K562 (cell line): ENCODE data around the gene ATG10. TPM values are rescaled to one million over a fixed set of nuclear protein-coding genes. Genes with fewer than 3 reads are reported as not detected.

Source experiments
- ATAC-seq: fragments of 200-7000 bp; cut with Tn5 transposase; 3 replicates; pipeline ENCODE4 v1.9.1; 2020; ENCODE audit warnings: moderate library complexity
- BruUV-seq: library from RNA; stranded (reverse); fragments of 400-500 nt; replicated peaks from 2 replicates; lab custom pipeline; 2021; lab: Mats Ljungman, UMichigan
- CTCF ChIA-PET: fragments of 300-600 bp; formaldehyde crosslinking; extraction: SDS; loops from one replicate; lab custom pipeline; 2021; ENCODE audit warnings: low intra/inter-chr PET ratio; lab: Yijun Ruan, JAX
- POLR2A ChIA-PET: fragments of 300-600, 350-650 bp; sonication (Branson Sonifier 250); formaldehyde crosslinking; extraction: SDS; loops from one replicate; lab custom pipeline; 2021; ENCODE audit warnings: antibody characterized with exemption, inconsistent platforms; lab: Yijun Ruan, JAX
- DNase-seq, 4 experiments: peaks; one replicate each; pipeline versions ENCODE4 v3.0.0 to v3.0.0-alpha.2; 2011 to 2018; ENCODE audit warnings: low spot score in 3 of 4, mixed read lengths in 3 of 4; ENCODE audit errors: extremely low read depth in 1 of 4
- FAIRE-seq: peaks from 2 replicates; lab custom pipeline; 2011; peaks lifted over from hg19 to GRCh38; lab: Jason Lieb, UNC
- H2AFZ ChIP-seq: 2 replicates; pipeline ENCODE4 v1.6.0; 2011; ENCODE audit warnings: low read depth, low read length, control low read depth, inconsistent platforms
- H3K27ac ChIP-seq: fragments of 200-600 bp; 3 replicates; pipeline ENCODE4 v1.8.0; 2011; ENCODE audit warnings: low read depth, mild to moderate bottlenecking, control low read depth, inconsistent platforms, low read length, moderate library complexity, mixed read lengths; ENCODE audit errors: extremely low read depth
- H3K27me3 ChIP-seq, 2 experiments: fragments of 300-600 bp in 1 of 2; 2 replicates in 1 of 2; 3 replicates in 1 of 2; pipeline versions ENCODE4 v1.6.0 to v1.8.0; 2011; ENCODE audit warnings: inconsistent platforms in 2 of 2, low read length in 2 of 2, mild to moderate bottlenecking in 1 of 2, mixed read lengths in 1 of 2, moderate library complexity in 1 of 2; ENCODE audit not compliant: control insufficient read depth in 2 of 2, insufficient read depth in 2 of 2
- H3K36me3 ChIP-seq: fragments of 300-600 bp; 3 replicates; pipeline ENCODE4 v1.8.0; 2011; ENCODE audit warnings: mild to moderate bottlenecking, low read length, inconsistent platforms; ENCODE audit not compliant: control insufficient read depth, insufficient read depth
- H3K4me1 ChIP-seq, 2 experiments: fragments of 200-600 bp in 1 of 2; replicated peaks in 1 of 2; 2 replicates in 1 of 2; 3 replicates in 1 of 2; pipeline versions ENCODE4 v1.5.1 to v1.8.0; 2011; ENCODE audit warnings: inconsistent platforms in 2 of 2, low read length in 2 of 2, mild to moderate bottlenecking in 1 of 2, mixed read lengths in 1 of 2, moderate library complexity in 1 of 2; ENCODE audit not compliant: control insufficient read depth in 2 of 2, insufficient read depth in 2 of 2
- H3K4me2 ChIP-seq: 2 replicates; pipeline ENCODE4 v1.6.1; 2011; ENCODE audit warnings: low read length, control low read depth, inconsistent platforms, mixed read lengths; ENCODE audit not compliant: insufficient read depth
- H3K4me3 ChIP-seq: fragments of 200-600 bp; sonication (generic), shearing (Covaris generic); 2 replicates; pipeline ENCODE4 v1.5.1; 2016; ENCODE audit warnings: control low read depth, inconsistent platforms
- H3K79me2 ChIP-seq: fragments of 200-600 bp; 3 replicates; pipeline ENCODE4 v1.8.0; 2011; ENCODE audit warnings: low read length, inconsistent platforms; ENCODE audit not compliant: control insufficient read depth, insufficient read depth
- H3K9ac ChIP-seq, 2 experiments: 2 replicates each; pipeline versions ENCODE4 v1.6.0 to v1.6.1; 2011; ENCODE audit warnings: low read depth in 2 of 2, low read length in 2 of 2, control low read depth in 1 of 2, inconsistent platforms in 1 of 2, mild to moderate bottlenecking in 1 of 2, mixed read lengths in 1 of 2; ENCODE audit not compliant: insufficient read depth in 1 of 2
- H3K9me1 ChIP-seq: one replicate; pipeline ENCODE4 v1.6.0; 2011; ENCODE audit warnings: inconsistent platforms, mild to moderate bottlenecking, low read length, moderate library complexity; ENCODE audit not compliant: control insufficient read depth, insufficient read depth
- H3K9me3 ChIP-seq: replicated peaks from 2 replicates; pipeline ENCODE4 v1.5.1; 2011; ENCODE audit warnings: low read depth, low read length, inconsistent platforms; ENCODE audit not compliant: control insufficient read depth, insufficient read depth
- H4K20me1 ChIP-seq: replicated peaks from 2 replicates; pipeline ENCODE4 v1.6.1; 2011; ENCODE audit warnings: low read length, inconsistent platforms, mixed read lengths; ENCODE audit not compliant: control insufficient read depth, insufficient read depth
- CEBPB ChIP-seq: fragments of 450-650 bp; IDR thresholded peaks from 2 replicates; pipeline ENCODE4 v1.6.1; 2016; ENCODE audit warnings: missing genetic modification characterization, missing compliant biosample characterization
- CEBPG ChIP-seq, 3 experiments: fragments of 200-800 bp in 1 of 3; sonication (Bioruptor generic) in 1 of 3; sonication (generic) in 1 of 3; formaldehyde crosslinking in 1 of 3; IDR thresholded peaks in 2 of 3; conservative IDR thresholded peaks in 1 of 3; 2 replicates each; pipeline versions ENCODE4 v1.6.1 to v1.8.0; 2016 to 2022; ENCODE audit warnings: missing compliant biosample characterization in 2 of 3, missing genetic modification characterization in 2 of 3, mild to moderate bottlenecking in 1 of 3, missing genetic modification reagents in 1 of 3
- SMC3 ChIP-seq: conservative IDR thresholded peaks from 2 replicates; pipeline ENCODE4 v1.6.1; 2011; ENCODE audit warnings: low read depth, low read length, improper control_type of control experiment; ENCODE audit not compliant: insufficient read depth
- XRCC3 ChIP-seq: fragments of 450-650 bp; IDR thresholded peaks from 2 replicates; pipeline ENCODE4 v1.6.1; 2017; ENCODE audit warnings: mild to moderate bottlenecking, moderate library complexity
- ZNF431 ChIP-seq: sonication (generic); formaldehyde crosslinking; IDR thresholded peaks from 2 replicates; pipeline ENCODE4 v1.8.0; 2022; ENCODE audit warnings: mild to moderate bottlenecking, missing genetic modification reagents
- WGBS: fragments of 100-300 bp; shearing (Covaris generic); methylation state at CpG from one replicate; pipeline ENCODE4 v1.1.6; 2016; ENCODE audit warnings: low coverage, mixed read lengths; ENCODE audit not compliant: insufficient coverage; ENCODE audit errors: missing lambda C conversion rate; 5-methylcytosine and 5-hydroxymethylcytosine counted together
- in situ Hi-C: fragments of 300-500 bp; cut with MboI; formaldehyde crosslinking; loops from 4 replicates; pipeline ENCODE4 v1.15.0; 2018; ENCODE audit warnings: inconsistent platforms, mixed read lengths
- intact Hi-C: fragments of 100-400 bp; cut with micrococcal nuclease; formaldehyde crosslinking; loops from 2 replicates; pipeline ENCODE4 v1.14.2; 2022
- polyA plus RNA-seq, 8 experiments: library from polyadenylated mRNA; depleted of rRNA in 4 of 8; stranded (reverse) in 5 of 8; unstranded in 3 of 8; fragments of >200 nt; fragmentation: Nextera tagmentation in 2 of 8; fragmentation: Illumina TruSeq in 1 of 8; extraction: Ambion mirVana in 2 of 8; extraction: Trizol in 1 of 8; gene quantifications; 2 replicates each; pipeline versions ENCODE4 v1.2.1 to v1.2.3, GENCODE V29; 2011 to 2014; ENCODE audit warnings: inconsistent platforms in 1 of 8, missing spikeins in 1 of 8
- total RNA-seq, 7 experiments: library from RNA; depleted of rRNA in 6 of 7; stranded (reverse); fragments of >200 nt in 6 of 7; fragmentation: Illumina TruSeq in 2 of 7; extraction: Trizol in 2 of 7; gene quantifications; 2 replicates each; pipeline versions ENCODE4 v1.2.1 to v1.2.3, GENCODE V29; 2011 to 2021; ENCODE audit warnings: low replicate concordance in 1 of 7

The ATG10 gene
- total and polyA plus RNA-seq, 9 of the 15 experiments (the other 6 are each of a cell fraction or from before 2014, with no cell fraction given), result 7.0 to 18.8 (median 14.6) TPM

- no TSS peak for BruUV-seq
Measured at GRCh38 chr5:81961651-81962440, 10.0 kb upstream of the ATG10 start.

GRCh38 chr5:81963544-81963943 lies 8.3 kb upstream of the ATG10 start:
- intact Hi-C loops, result no loop called here
- no peak for DNase-seq
- Histone ChIP-seq H3K9me3 (no peaks in the 10 kb centered on the region), H3K4me1 (peaks cover 0 to 2% of the 10 kb centered on the region in 2 experiments; a peak in 3 of 5 replicates), H3K9me1 (no peaks in the 10 kb centered on the region), H3K4me2 (no peak overlapping the region), H3K36me3 (no peaks in the 10 kb centered on the region), H3K4me3 (no peak overlapping the region), H3K79me2 (no peaks in the 10 kb centered on the region), H3K9ac (no peak overlapping the region), H3K27me3 (no peaks in the 10 kb centered on the region), H4K20me1 (no peaks in the 10 kb centered on the region), H2AFZ (no peak overlapping the region), H3K27ac (no peak overlapping the region)
- in situ Hi-C loops, result no loop called here
- BruUV-seq, result no TSS peak
- no peak for FAIRE-seq
- CTCF ChIA-PET, result no interaction called here
- TF ChIP-seq CEBPB (tag) (peak; percentile 61), XRCC3 (no peak), CEBPG (CRISPR knock-in tag; IDR thresholded peaks at IDR 0.05) (no peak), CEBPG (tag; conservative IDR thresholded peaks at IDR 0.05 in 1 of 2, IDR thresholded peaks at IDR 0.05 in 1 of 2) (0 out of 4 replicates have a peak, but pooled peaks of 1 of the 2 experiments have one; percentile 25)
- WGBS, result 70% methylated on average over 4 of the region's 4 CpGs
- no peak for ATAC-seq
- POLR2A ChIA-PET, result no interaction called here

More at GRCh38 chr5:81961651-81962440, 10.0 kb upstream of the ATG10 start:
- H3K9ac ChIP-seq, result no peak overlapping the region
- CTCF ChIA-PET, result no interaction called here
- H2AFZ ChIP-seq, result peak overlapping the region; percentile 19; the same call in 1 of the 2 replicates
- H4K20me1 ChIP-seq, result no peaks in the 10 kb centered on the region
- TF ChIP-seq ZNF431 (no peak), SMC3 (no peak)
- no peak overlapping the region for H3K27ac ChIP-seq
- WGBS, result 54% methylated on average over 9 of the region's 9 CpGs
- intact Hi-C loops (no loop called here), in situ Hi-C loops (no loop called here)
- H3K27me3 ChIP-seq, result no peaks in the 10 kb centered on the region
- no peaks in the 10 kb centered on the region for H3K9me1 ChIP-seq
- no peaks in the 10 kb centered on the region for H3K36me3 ChIP-seq
- FAIRE-seq (no peak), ATAC-seq (peak; percentile 51; the same call in 2 of the 3 replicates), DNase-seq (no peak)
- POLR2A ChIA-PET, result interaction anchor here (0.6 to 0.7 kb wide), 2 partner anchors 9 to 243 kb away, joined by 3 read pairs; no protein-coding TSS in a partner anchor
- H3K79me2 ChIP-seq, result no peaks in the 10 kb centered on the region
- H3K4me3 ChIP-seq, result no peak overlapping the region
- H3K4me2 ChIP-seq, result no peak overlapping the region
- no peaks in the 10 kb centered on the region for H3K9me3 ChIP-seq
- peaks cover 0 to 7% of the 10 kb centered on the region in 2 experiments; a peak in 4 of 5 replicates for H3K4me1 ChIP-seq
